Vagina (tissue), 2 donors: ENCODE data around the gene SORCS2. TPM values are rescaled to one million over a fixed set of nuclear protein-coding genes. Genes with fewer than 3 reads are reported as not detected.
"Not testable (repeated sequence)": the region's sequence is repeated elsewhere in the genome, so short reads cannot be mapped to it uniquely, and the experiment has no call there.

Source experiments
- DNase-seq, 2 donors: peaks; one replicate each; pipeline ENCODE4 v3.0.0-alpha.2; 2017; ENCODE audit errors: extremely low spot score in 2 of 2
- H3K27ac ChIP-seq: fragments of 200-600 bp; sonication (generic); one replicate; pipeline ENCODE4 v1.5.1; 2019
- H3K27me3 ChIP-seq: fragments of 200-600 bp; sonication (generic); one replicate; pipeline ENCODE4 v1.5.1; 2019
- H3K36me3 ChIP-seq, 2 donors: fragments of 200-600 bp; sonication (generic); one replicate each; pipeline ENCODE4 v1.5.1; 2017 to 2019
- H3K4me1 ChIP-seq: fragments of 200-600 bp; sonication (generic); one replicate; pipeline ENCODE4 v1.5.1; 2019
- H3K4me3 ChIP-seq, 2 donors: fragments of 200-600 bp; sonication (generic); 1 replicate in 1 of 2; 2 replicates in 1 of 2; pipeline ENCODE4 v1.5.1; 2016 to 2019
- H3K9me3 ChIP-seq: fragments of 200-600 bp; sonication (generic); one replicate; pipeline ENCODE4 v1.5.1; 2019
- CTCF ChIP-seq, 3 experiments: fragments of 450-650 bp in 2 of 3; fragments of 200-600 bp in 1 of 3; sonication (generic) in 1 of 3; IDR thresholded peaks; one replicate each; pipeline ENCODE4 v1.5.1; 2017 to 2019; ENCODE audit warnings: antibody characterized with exemption in 3 of 3, mild to moderate bottlenecking in 2 of 3, moderate library complexity in 2 of 3
- POLR2A ChIP-seq, 2 donors: fragments of 450-650 bp; IDR thresholded peaks; one replicate each; pipeline ENCODE4 v1.6.1; 2017; ENCODE audit warnings: antibody characterized with exemption in 2 of 2, mild to moderate bottlenecking in 2 of 2, moderate library complexity in 2 of 2
- POLR2AphosphoS5 ChIP-seq, 2 donors: sonication (generic); formaldehyde crosslinking; IDR thresholded peaks; one replicate each; pipeline ENCODE4 v1.9.0; 2017; ENCODE audit warnings: antibody characterized with exemption in 2 of 2, mild to moderate bottlenecking in 2 of 2, low read depth in 1 of 2; ENCODE audit not compliant: insufficient read depth in 1 of 2
- intact Hi-C: fragments of 100-400 bp; cut with DNase I; formaldehyde crosslinking; loops from one replicate; pipeline ENCODE4 v1.15.1; 2023
- total RNA-seq: library from RNA; depleted of rRNA; stranded (reverse); fragments of >200 nt; gene quantifications from one replicate; pipeline ENCODE4 v1.2.3, GENCODE V29; 2016

SORCS2 gene
- total RNA-seq, 1 donor from 2014 or later, result 5.4 TPM

DNA sequence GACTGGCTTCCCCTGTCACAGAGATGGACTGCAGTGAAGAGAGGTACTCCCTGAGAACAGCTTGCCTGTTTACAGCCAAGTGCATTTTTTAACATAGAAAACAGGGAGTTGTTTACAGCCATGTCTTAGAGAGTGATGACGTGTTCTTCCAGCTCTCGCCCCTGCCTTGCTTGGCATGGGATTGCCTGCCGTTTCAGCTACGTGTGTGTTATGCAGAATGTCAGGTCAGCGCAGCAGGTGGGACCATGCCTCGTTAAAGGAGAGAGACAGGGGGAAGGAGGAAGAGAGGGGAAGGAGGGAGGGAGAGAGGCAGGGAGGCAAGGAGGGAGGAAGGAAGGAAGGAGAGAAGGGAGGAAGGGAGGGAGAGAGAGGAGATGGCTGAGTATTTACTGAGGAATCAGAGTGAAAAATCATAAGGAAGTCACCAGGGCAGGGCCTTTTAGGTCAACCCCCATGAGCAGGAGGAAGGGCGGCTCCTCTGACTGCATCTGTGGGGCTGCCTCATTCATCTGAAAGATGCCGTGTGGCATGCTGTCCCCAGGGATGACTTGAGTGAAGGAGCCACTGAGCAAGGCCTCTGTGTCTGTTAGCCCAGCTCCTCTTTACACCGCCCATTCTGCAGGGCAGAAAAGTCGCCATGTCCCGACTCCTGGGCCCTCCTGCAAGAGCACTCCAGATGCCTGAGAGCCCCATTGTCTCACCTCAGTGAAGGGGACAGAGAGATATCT is 382.1 kb downstream of the SORCS2 start:
- Histone ChIP-seq H3K4me1 (no peaks in the 10 kb centered on the region), H3K27ac (no peak overlapping the region), H3K27me3 (no peaks in the 10 kb centered on the region), H3K36me3 (no peaks in the 10 kb centered on the region), H3K9me3 (no peaks in the 10 kb centered on the region), H3K4me3 (no peak overlapping the region)
- TF ChIP-seq POLR2A (IDR thresholded peaks at IDR 0.05), result no peak
- TF ChIP-seq POLR2AphosphoS5 (IDR thresholded peaks at IDR 0.05; ENCODE audit: insufficient read depth in 1 of 2, low read depth in 1 of 2), result no peak
- no peak for TF ChIP-seq CTCF (IDR thresholded peaks at IDR 0.05)
- DNase-seq, result no peak
- intact Hi-C loops, result no loop called here

- no peaks in the 10 kb centered on the region for H3K9me3 ChIP-seq
- H3K4me1 ChIP-seq, result no peaks in the 10 kb centered on the region
- intact Hi-C loops, result no loop called here
Observed at GRCh38 chr4:7575426-7575825, 383.1 kb downstream of the SORCS2 start.

GRCh38 chr4:7577361-7578039 is 385.2 kb downstream of the SORCS2 start:
- H3K36me3 ChIP-seq, H3K27me3 ChIP-seq, H3K27ac ChIP-seq, H3K4me1 ChIP-seq, DNase-seq, intact Hi-C loops, H3K9me3 ChIP-seq, H3K4me3 ChIP-seq: not testable (repeated sequence)

More at GRCh38 chr4:7575426-7575825, 383.1 kb downstream of the SORCS2 start:
- no peaks in the 10 kb centered on the region for H3K27me3 ChIP-seq
- TF ChIP-seq CTCF (IDR thresholded peaks at IDR 0.05), result no peak
- no peak for TF ChIP-seq POLR2AphosphoS5 (IDR thresholded peaks at IDR 0.05; ENCODE audit: insufficient read depth in 1 of 2, low read depth in 1 of 2)
- no peak for TF ChIP-seq POLR2A (IDR thresholded peaks at IDR 0.05)
- H3K27ac ChIP-seq, result no peak overlapping the region
- no peaks in the 10 kb centered on the region for H3K36me3 ChIP-seq
- no peak for DNase-seq
- no peak overlapping the region for H3K4me3 ChIP-seq

GRCh38 chr4:7581477-7581876 is 389.1 kb downstream of the SORCS2 start:
- H3K4me3 ChIP-seq, result no peak overlapping the region
- no peaks in the 10 kb centered on the region for H3K27me3 ChIP-seq
- H3K27ac ChIP-seq, result no peak overlapping the region
- H3K36me3 ChIP-seq, result no peaks in the 10 kb centered on the region
- intact Hi-C loops, result no loop called here
- H3K4me1 ChIP-seq, result peaks cover 10% of the 10 kb centered on the region
- DNase-seq, result no peak
- no peak for TF ChIP-seq CTCF (IDR thresholded peaks at IDR 0.05)
- no peak for TF ChIP-seq POLR2A (IDR thresholded peaks at IDR 0.05)
- TF ChIP-seq POLR2AphosphoS5 (IDR thresholded peaks at IDR 0.05; ENCODE audit: insufficient read depth in 1 of 2, low read depth in 1 of 2), result no peak
- H3K9me3 ChIP-seq, result no peaks in the 10 kb centered on the region

DNA sequence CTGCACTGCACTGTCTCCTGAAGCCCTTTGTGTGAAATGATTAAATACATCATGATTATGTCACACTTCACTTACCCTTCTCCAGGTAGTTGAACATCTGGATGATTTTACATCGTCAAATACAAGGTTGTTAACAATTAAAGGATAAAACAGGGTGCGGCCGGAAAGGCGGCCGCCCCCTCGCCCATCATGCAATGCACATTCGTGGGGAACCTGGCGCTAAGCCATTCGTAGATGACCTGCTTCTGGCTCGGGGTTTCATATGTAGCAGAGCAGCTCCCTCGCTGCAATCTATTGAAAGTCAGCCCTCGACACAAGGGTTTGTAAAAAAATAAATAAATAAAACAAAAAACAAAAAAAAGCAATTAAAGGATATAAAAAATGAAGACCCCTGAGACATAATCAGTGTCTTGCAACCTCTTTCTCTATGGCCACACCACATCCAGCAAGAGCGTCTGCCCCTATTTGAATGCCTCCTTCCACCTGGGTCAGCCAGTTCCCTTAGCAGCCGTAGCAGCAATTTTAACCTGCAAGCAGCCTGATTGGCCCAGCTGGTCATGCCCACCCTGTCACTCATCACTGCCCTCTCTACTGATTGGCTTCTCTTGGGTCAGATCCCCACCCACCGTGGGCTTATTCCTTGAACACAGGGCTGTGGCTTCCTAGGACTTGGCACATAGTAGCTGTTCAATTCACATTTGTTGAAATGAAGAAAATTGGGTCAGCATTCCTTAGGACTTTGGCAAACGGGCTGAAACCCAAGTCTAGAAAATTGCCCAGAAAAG is 390.2 kb downstream of the SORCS2 start:
- DNase-seq, result no peak
- no peak for TF ChIP-seq CTCF (IDR thresholded peaks at IDR 0.05)
- no peak for TF ChIP-seq POLR2A (IDR thresholded peaks at IDR 0.05)
- Histone ChIP-seq H3K36me3 (no peaks in the 10 kb centered on the region), H3K27me3 (no peaks in the 10 kb centered on the region), H3K9me3 (no peaks in the 10 kb centered on the region), H3K4me3 (no peak overlapping the region), H3K27ac (no peak overlapping the region), H3K4me1 (peaks cover 10% of the 10 kb centered on the region)
- intact Hi-C loops, result no loop called here
